NCI-H69 (cell line): Measurements from ENCODE around the gene SYT1.
A peak's percentile ranks its signal among the peaks of the same experiment; 100 is the strongest.

Experiments used
- DNase-seq: peaks from one replicate; lab custom pipeline; 2025; lab: John Stamatoyannopoulos, UW

SYT1 gene

DNA sequence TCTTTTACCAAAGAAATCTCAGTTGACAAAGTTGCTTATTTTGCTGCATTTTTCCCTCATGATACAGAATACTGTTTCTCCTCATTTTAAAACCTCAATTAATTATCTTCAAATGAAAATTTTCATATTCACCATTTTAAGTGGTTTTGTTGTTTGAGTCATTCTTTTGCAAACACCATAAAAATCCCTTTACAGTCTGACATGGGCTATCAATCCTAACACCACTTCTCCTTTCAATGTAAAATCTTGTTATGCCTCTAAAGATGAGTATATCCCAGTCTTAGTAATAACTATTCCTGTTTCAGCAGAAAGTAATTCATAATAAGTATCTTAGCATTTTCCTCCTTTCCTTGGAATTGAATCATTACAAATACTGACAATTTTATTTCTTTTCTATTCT is 192.2 kb downstream of the SYT1 start:
- DNase-seq = no peak

DNA sequence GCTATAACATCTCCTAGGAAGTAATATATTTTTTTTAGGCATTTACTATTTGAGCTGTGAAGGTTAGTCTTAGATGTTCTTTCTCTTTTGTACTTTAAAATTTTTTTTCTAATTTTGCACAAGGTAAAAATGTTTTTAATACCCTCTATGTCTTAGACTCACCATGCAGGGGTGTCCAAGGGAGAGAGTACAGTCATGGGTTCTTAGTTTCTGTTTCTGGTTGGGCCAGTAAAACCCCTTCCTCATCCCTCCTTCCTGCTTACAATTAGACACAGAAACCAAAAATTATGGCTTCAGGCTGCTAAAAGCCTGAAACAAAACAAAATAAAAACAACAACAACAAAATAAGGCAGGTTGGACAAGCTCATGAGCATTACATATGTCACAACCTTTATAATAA is 193.0 kb downstream of the SYT1 start:
- no peak for DNase-seq

DNA sequence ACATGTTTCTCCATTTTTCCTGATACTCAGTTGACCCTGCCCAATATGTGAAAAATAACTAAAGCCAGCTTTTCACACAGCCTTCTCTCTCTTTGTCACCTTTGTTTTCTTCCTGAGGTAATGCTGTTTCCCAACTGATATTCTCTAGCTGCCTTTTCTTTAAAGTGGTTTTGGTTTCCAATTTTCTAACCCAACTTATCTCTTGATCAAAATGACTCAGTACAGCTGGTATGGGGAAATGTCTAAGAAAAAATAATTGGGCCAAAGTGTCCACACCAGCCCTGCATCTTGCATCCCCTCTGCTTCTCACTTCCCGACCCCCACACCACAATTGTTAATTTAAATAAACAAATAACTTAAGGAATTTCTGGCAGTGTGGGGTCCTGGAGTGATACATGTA is 193.8 kb downstream of the SYT1 start:
- no peak for DNase-seq

DNA sequence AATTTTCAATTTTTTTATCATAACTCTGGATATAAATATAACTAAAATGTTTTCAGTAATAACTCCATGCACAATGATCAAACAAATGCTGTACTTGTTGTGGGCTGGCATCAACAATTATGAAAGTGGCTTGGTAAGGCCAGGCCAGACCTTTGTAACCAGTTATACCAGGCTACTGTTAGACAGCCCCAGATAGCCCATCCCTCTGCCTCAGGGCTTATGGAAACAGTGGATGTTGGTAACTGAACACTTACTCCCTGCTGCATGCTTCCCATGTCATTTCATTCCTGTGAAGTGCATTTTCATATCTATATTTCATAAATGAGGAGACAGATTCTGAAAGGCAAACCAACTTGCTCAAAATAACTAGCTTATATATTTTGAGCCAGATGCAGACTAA is 195.0 kb downstream of the SYT1 start:
- peak; percentile 23 for DNase-seq

DNA sequence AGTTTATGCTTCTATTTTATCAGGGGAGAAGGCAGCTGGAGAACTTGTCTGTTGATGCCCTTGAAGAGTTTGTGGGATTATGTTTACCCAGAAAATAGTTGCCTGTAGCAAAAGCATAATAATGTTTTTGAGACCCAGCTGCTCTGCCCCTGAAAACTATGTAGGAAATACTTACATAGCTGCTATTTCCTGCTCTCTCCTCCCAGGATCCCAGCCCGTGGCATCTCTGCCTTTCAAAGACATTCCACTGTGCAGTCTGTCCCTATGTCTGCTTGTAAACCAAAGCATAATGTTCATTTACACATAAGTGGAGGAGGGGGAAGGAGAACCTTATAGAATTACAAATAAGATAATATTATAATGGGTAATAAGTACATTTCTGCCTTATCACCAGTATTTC is 198.7 kb downstream of the SYT1 start:
- DNase-seq = no peak

DNA sequence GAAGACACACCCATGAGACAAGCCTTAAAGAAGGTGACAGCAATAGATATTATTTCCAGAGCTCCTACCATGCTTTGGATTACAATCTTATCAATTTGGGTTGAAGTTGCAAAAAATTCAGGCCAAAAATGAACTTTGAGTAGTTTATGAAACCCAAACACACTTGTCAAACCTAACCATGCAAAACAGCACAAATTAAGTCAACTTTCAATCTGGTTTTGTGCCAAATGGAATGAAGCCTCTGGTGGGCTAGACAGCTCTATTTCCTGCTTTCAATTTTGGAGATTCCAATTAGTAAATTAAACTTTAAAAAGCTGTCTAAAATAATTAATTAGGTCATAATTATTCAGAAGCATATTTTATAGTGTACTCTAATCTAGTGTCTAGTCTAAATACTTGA is 203.4 kb downstream of the SYT1 start:
- no peak for DNase-seq

DNA sequence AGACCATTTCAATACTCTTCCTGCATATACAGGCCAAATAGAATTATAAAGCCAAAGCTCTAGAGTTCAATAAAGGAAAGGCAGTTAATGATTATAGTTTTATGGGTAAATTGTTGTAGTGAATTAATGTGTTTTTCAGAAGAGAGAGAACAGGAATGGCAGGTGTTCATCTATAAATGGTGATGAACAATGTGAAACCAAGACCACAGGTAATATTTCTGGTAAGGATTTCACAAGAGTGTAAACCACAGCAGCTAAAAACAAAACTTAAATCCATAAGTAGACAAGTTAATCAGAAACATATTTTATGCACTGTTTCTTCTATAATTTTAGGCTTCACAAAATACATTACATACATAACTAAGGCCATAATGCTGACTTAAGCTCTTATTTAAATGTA is 204.4 kb downstream of the SYT1 start:
- no peak for DNase-seq

DNA sequence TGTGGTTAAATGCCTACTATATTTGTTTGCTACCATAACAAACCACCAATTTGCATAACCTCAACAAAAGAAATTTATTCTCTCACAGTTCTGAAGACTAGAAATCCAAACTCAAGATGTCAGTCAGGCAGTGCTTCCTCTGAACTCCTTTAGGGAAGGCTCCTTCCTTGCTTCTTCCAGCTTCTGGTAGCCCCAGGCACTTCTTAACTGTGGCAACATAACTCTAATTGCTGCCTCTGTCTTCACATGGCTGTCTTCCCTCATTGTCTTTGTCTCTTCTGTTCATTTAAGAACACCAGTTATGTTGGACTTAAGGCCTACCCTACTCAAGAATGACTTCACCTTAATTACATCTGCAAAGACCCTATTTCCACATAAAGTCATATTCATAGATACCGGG is 206.9 kb downstream of the SYT1 start:
- peak; percentile 48 for DNase-seq

DNA sequence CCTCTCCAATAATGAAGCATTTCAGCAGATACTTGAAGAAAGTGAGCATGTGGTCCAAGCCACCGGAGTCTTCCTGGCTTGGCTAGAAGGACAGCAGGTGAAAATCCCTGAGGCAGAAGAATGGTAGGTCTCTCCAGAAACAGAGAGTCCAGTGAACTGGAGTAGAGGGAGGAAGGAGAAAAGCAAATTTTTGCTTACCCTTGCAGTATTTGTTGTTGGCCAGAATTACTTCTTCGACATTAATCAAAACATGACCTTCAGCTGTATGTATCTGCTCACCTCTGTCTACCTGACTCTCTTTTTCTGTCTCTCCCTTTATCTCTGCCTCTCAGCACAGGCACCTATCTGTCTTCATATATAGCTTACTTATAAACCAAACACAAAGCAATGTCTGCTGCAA is 208.9 kb downstream of the SYT1 start:
- DNase-seq = no peak

DNA sequence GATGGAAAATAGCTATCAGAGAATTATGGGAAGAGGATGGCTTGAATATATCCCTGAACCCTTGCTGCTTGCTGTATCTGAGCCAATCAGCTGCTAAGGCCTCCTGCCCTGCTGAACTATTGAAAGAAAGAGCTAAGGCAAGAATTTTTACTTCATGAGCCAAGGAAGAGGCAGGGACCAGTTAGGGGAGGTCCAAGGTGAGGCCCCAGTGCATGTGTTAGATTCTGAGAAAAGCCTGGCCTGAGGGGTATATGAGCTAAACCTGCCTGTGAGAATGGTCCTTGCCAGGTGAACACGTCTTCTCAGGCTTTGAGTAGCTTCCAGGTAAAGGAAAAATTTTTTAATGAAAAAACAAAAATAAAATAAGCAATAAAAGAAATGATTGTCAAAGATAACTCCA is 218.0 kb downstream of the SYT1 start:
- DNase-seq = no peak

DNA sequence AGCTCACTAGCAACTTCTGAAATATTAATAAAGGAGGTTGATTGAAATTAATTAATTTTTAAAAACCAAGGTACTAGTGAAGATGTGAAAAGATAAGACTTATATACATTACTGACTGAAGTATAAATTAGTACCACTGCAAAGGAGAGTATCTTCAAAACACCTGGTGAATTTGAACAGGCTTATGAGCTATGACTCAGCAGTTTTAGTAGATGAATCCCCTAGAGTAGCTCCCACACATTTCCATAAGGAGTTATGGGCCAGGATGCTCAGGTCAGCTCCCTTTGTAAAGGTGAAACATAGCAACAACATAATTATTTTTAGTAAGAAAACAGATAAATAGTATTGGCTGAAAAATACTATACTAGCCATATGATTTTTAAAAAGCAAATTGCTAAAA is 218.6 kb downstream of the SYT1 start:
- DNase-seq = peak; percentile 60

DNA sequence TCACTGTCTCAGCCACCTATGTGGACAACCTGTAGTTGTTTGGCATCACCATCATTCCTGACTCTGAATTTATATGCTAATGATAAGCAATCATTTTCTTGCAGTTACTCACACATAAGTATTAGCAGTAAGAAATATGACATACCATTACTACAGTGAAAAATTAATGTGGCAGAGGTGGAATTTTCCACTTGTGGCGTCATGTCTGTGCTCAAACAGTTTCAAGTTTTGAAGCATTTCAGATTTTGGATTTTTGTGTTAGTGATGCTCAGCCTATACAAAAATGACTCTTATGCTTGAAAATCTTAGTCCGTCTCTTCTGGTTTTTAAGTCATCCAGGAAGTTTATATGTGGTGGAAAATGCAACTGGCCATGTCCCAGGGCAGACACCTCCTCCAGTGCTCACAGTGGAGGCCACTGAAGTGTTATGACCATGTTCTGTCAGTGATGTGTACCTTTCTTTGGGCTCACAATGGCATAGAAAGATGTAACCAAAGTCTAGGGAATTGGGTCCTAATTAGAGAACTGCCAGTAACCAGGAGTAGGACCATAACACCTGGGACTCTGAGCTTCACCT is 220.6 kb downstream of the SYT1 start:
- no peak for DNase-seq

DNA sequence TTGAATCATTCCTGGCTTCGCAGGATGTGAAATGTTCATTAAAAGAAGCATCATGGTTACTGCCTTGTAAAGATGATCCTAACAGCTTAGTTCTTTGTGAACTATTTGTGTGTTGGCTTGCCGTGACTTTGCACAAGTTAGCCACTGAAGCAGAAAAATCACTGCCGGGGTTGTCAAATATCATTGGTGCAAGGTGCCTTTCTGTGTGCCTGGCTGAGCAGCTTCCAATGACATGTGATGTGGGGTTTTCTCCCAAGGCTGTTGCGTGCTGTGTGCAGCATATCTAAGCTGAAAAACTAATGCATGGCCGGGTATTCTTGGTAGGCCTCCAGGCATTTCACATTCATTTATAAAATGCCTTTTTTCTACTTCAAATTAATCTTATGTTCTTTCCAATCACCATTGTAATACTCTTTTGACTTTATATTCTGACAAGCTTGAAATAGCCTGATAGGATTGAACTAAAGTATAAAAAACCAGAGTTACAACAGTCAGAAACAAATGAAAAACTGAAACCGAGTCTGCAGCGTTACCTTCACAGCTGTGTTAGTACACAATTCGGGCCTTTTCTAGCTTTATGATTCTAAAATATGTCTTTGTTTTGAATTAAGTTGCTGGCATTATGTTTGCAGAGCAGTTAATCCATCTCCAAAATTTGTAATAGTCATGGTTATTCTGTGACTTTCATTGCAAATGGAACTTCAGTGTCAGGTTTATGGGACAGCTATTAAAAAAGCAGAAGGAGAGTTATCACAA is 222.1 kb downstream of the SYT1 start:
- DNase-seq = no peak

DNA sequence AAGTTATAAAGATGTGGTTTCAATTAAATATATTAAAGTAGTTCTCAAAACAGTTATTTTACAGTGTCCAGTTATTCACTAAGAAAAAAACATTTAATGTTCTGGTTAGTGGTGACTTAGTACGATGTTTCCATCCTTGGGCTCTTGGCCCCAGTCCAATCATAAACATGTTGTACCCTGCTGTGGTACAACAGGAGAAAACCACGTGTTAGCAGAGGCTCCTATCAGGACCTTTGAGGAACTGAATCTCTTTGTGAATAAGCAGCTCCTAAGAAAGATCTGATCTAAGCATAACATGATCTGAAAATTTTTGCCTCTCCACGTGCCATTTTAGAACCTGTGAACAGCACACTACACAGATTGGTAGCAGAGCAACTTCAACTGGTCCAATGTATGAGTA is 234.0 kb downstream of the SYT1 start:
- peak; percentile 33 for DNase-seq

DNA sequence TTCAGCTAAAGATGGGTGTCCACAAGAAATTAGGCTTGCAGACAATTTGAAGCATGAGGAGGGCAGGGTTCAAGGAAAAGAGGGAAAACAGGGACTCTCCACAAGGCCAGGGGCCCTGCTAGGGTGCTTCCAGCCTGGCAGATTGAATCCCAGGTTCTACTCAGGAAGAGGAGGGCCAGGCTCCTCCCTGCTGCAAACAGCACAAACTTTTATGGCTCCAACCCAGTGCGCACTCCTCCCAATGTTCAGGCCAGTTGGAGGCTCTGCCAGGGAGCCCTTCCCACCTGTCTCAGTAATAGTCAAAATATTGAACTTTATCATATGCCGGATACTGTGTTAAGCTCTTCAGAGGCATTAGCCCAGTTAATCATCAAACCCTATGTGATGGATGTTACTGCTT is 244.4 kb downstream of the SYT1 start:
- peak; percentile 14 for DNase-seq

DNA sequence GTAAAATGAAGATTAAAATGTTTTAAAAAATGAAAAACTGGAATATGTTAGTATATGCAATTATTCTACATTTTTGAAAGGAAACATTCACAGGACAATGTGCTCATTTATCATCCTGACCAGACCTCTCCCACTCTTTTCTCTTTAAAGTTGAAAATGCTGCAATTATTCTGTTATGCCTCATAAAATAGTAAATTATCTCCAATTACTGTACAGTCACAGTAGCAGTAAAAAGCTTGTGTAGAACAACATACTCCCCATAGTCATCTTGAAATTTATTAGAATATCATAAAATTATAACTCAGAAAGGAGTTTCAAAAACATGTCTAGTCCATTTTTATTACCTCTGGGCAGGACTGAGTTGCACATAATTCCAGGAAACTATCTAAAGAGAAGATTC is 250.3 kb downstream of the SYT1 start:
- peak; percentile 75 for DNase-seq

DNA sequence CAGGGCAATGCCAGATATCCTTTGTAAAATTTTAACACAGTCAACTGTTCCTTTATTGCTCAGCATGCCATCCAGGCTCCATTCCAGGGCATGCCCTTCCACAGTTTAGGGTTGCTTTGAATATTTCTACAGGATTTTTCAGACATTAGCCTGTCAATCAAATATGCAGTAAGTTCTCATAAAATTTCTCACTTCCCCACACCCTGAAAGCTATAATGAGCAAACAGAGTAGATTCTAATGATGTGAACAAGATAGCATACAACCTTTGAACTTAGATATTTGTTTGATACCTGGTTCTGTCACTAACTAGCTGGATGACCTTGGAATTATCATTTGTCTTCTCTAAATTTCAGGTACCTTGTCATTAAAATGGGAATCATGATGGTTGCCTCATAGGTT is 251.2 kb downstream of the SYT1 start:
- DNase-seq = peak; percentile 50

DNA sequence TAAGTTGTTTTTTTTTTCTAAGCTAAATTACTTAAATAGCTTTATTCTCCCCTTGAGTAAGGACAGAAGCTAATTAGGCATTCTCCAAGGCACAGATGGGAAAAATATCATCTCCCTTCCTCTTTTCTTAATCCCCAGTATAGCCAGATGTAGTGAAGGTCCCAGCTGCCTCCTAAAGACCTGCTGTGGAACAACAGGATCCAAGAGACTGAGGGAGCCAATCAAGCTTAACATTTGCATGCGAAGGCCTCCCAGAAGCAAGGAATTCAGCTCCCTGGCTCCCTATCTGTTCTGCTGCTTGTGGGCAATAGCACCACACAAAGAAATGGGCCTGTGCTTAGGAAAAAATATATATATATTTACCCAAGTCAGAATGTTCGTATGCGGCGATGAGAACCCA is 255.2 kb downstream of the SYT1 start:
- DNase-seq = peak; percentile 47

DNA sequence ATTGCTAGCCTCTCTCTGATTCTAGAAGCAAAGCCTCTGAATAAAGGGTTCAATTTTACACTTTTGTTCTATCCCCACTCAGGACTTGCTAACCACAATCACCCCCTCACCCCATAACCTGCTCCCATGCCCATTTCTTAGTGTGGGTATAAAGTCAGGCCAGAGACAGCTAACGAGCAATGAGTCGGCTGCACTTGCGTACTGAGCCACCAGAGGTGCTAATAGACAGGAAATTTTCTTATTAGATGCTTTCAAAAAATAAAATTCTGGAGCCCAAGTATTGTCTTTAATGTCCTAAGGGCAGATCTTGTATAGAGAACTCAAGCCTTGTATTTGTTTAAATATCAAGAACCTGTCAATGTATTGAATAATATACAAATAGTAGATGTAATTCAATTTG is 256.9 kb downstream of the SYT1 start:
- peak; percentile 15 for DNase-seq

DNA sequence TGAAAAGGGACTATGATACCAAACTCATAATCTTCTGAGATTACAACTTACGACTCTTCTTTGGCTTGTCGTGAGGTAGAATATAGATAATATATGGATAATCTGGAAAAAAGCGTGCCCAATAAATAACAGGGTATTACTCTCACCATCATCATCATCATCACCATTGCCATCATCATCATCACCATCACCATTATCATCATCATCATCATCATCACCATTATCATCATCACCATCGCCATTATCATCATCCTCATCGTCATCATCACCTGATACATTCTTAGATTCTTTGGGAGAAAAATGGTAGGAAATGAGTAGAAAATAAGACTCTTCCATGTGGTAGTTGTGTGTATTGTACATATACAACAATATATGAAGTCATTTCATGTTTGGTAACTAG is 259.8 kb downstream of the SYT1 start:
- no peak for DNase-seq

DNA sequence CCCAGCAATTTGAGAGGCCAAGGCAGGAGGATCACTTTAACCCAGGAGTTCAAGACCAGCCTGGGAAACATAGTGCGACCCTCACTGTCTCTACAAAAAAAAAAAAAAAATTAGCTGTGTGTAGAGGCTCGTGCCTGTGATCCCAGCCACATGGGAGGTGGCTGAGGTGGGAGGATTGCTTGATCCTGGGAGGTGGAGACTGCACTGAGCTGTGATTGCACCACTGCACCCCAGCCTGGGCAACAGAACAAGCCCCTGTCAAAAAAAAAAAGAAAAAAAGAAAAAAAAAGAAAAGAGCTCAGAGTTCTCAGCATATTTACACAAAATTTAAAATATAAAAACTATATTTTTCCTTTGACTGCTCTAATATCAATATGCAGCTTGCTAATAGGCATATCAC is 260.8 kb downstream of the SYT1 start:
- DNase-seq = no peak

DNA sequence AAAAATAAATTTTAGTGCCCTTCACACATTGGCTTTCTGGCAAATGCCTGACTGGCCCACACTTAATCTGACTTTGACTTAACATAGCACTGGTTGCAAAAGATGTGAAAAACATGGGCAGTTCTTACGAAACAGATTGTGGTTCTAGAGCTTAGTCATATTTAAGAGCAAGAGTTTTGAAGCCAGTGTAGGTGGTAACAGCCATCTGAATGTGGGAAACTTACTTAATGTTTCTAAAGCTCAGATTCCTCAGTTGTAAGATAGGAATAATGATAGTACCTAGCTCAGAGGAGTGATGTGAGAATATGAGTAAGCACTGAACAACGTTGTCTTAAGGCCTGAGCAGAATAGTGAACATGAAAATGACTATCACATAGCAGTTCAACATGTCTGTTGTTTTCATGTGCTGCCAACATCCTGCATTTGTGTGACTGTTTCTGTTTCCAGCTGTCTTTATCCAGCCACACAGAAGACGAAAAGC is 262.7 kb downstream of the SYT1 start:
- DNase-seq = no peak

DNA sequence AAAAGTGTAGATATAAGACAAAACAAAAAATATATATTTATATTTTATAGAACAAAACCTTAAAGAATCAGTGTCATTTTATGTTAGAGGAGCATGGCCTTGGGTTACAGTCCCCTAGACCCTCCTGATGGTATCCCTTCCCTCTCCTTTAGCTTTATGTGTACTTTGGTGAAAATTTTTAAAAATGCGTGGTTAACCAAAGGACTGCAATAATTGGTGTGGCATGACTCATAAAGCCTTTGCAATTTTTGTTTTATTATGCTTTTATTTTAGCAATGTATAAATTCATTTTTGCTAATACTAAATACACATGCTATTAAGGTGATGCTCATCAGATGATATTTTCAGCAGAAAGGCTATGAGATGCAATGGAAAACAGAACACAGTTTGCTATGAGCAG is 264.4 kb downstream of the SYT1 start:
- DNase-seq = no peak

DNA sequence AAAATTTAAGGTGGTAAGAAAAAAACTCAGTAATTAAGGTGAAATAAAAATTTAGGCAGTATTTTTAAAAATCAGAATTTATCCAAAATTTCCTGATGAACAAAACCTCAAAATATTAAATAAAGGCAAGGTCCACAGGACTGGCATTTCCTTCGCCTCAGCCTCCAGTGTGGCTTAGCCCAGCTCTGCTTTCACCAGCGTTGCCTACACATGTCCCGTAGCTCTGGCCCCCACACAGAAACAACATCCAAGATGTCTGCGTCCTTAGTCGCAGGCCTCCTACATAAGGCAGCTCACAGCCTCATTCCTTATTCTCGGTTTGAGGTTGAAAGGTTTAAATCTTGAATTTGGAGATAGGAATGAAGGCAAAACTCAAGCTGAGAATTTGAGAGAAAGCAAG is 274.3 kb downstream of the SYT1 start:
- no peak for DNase-seq
